Peyer's patch (tissue), 4 donors: ENCODE measurements around the gene ELP5. TPM values are rescaled to one million over a fixed set of nuclear protein-coding genes. Genes with fewer than 3 reads are reported as not detected.

Source experiments
- DNase-seq, 3 donors: peaks; one replicate each; pipeline ENCODE4 v3.0.0-alpha.2; 2017 to 2019
- H3K27ac ChIP-seq, 4 donors: fragments of 200-600 bp; sonication (generic); one replicate each; pipeline ENCODE4 v1.5.1; 2016 to 2019
- H3K27me3 ChIP-seq, 2 donors: fragments of 200-600 bp; sonication (generic); one replicate each; pipeline ENCODE4 v1.5.1; 2019
- H3K36me3 ChIP-seq, 3 donors: fragments of 200-600 bp; sonication (generic); one replicate each; pipeline ENCODE4 v1.5.1; 2016 to 2019
- H3K4me1 ChIP-seq, 4 donors: fragments of 200-600 bp; sonication (generic); one replicate each; pipeline ENCODE4 v1.5.1; 2016 to 2019
- H3K4me3 ChIP-seq, 4 donors: fragments of 200-600 bp; sonication (generic); 1 replicate in 3 of 4; 2 replicates in 1 of 4; pipeline ENCODE4 v1.5.1; 2016 to 2019; ENCODE audit warnings: mild to moderate bottlenecking in 1 of 4
- H3K9me3 ChIP-seq, 4 donors: fragments of 200-600 bp; sonication (generic); one replicate each; pipeline ENCODE4 v1.5.1; 2016 to 2019; ENCODE audit warnings: mild to moderate bottlenecking in 1 of 4
- POLR2A ChIP-seq, 2 donors: fragments of 450-650 bp; IDR thresholded peaks; one replicate each; pipeline ENCODE4 v1.5.1; 2017; ENCODE audit warnings: antibody characterized with exemption in 2 of 2, mild to moderate bottlenecking in 2 of 2, moderate library complexity in 2 of 2
- total RNA-seq, 4 donors: library from RNA; depleted of rRNA; stranded (reverse); fragments of >200 nt; gene quantifications; one replicate each; pipeline ENCODE4 v1.1.0, GENCODE V29; 2016
- TF ChIP-seq, protein P1 (sequence below), 6 experiments: fragments of 450-650 bp in 4 of 6; fragments of 200-600 bp in 2 of 6; sonication (generic) in 1 of 6; IDR thresholded peaks; one replicate each; pipeline ENCODE4 v1.5.1; 2017 to 2019; ENCODE audit warnings: antibody characterized with exemption in 6 of 6, mild to moderate bottlenecking in 3 of 6, moderate library complexity in 1 of 6

Gene ELP5
- total RNA-seq, 4 donors from 2014 or later: 15.1 to 75.1 (median 29.0) TPM

DNA sequence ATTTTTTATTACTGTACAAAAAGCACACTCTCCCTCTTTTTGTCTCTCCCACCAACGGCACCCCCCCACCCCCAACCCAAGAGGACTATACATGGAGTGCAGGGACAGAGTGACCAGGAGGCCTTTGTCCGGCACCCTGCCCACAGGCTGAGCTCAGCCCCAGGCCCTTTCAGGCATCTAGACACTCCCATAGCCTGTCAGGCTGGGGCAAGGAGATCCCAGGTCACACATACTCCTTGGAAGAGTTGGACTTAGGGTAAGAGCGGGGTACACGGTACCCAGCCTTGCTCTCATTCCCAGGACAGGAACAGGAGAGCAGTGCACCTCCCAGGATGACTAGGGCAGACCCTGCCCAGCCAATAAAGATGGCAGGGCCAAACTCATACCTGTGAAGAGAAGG lies 8.1 kb downstream of the ELP5 start:
- Histone ChIP-seq H3K9me3 (no peaks in the 10 kb centered on the region), H3K27me3 (peaks cover 0 to 10% of the 10 kb centered on the region in 2 donors), H3K27ac (peak overlapping the region in 3 of 4 donors; percentile 82 to 99 (median 99)), H3K36me3 (peaks cover 0 to 37% (median 0%) of the 10 kb centered on the region in 3 donors), H3K4me3 (peak overlapping the region in 3 of 4 donors; percentile 48 to 93 (median 79)), H3K4me1 (peaks cover 0 to 31% (median 14%) of the 10 kb centered on the region in 4 donors)
- TF ChIP-seq, protein P1, sequence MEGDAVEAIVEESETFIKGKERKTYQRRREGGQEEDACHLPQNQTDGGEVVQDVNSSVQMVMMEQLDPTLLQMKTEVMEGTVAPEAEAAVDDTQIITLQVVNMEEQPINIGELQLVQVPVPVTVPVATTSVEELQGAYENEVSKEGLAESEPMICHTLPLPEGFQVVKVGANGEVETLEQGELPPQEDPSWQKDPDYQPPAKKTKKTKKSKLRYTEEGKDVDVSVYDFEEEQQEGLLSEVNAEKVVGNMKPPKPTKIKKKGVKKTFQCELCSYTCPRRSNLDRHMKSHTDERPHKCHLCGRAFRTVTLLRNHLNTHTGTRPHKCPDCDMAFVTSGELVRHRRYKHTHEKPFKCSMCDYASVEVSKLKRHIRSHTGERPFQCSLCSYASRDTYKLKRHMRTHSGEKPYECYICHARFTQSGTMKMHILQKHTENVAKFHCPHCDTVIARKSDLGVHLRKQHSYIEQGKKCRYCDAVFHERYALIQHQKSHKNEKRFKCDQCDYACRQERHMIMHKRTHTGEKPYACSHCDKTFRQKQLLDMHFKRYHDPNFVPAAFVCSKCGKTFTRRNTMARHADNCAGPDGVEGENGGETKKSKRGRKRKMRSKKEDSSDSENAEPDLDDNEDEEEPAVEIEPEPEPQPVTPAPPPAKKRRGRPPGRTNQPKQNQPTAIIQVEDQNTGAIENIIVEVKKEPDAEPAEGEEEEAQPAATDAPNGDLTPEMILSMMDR (IDR thresholded peaks at IDR 0.05): no peak
- no peak for TF ChIP-seq POLR2A (IDR thresholded peaks at IDR 0.05)
- DNase-seq: no peak

GRCh38 chr17:7260651-7261378 lies 8.8 kb downstream of the ELP5 start:
- Histone ChIP-seq H3K9me3 (no peaks in the 10 kb centered on the region), H3K4me1 (peaks cover 0 to 31% (median 14%) of the 10 kb centered on the region in 4 donors), H3K4me3 (peak overlapping the region; percentile 48 to 93 (median 68)), H3K36me3 (peaks cover 0 to 32% (median 0%) of the 10 kb centered on the region in 3 donors), H3K27ac (peak overlapping the region; percentile 73 to 99 (median 90)), H3K27me3 (peaks cover 0 to 10% of the 10 kb centered on the region in 2 donors)
- peak; percentile 44 to 50 for TF ChIP-seq POLR2A (IDR thresholded peaks at IDR 0.05)
- TF ChIP-seq, protein P1 (IDR thresholded peaks at IDR 0.05): no peak
- DNase-seq: peak; percentile 59 to 87 (median 85)

DNA sequence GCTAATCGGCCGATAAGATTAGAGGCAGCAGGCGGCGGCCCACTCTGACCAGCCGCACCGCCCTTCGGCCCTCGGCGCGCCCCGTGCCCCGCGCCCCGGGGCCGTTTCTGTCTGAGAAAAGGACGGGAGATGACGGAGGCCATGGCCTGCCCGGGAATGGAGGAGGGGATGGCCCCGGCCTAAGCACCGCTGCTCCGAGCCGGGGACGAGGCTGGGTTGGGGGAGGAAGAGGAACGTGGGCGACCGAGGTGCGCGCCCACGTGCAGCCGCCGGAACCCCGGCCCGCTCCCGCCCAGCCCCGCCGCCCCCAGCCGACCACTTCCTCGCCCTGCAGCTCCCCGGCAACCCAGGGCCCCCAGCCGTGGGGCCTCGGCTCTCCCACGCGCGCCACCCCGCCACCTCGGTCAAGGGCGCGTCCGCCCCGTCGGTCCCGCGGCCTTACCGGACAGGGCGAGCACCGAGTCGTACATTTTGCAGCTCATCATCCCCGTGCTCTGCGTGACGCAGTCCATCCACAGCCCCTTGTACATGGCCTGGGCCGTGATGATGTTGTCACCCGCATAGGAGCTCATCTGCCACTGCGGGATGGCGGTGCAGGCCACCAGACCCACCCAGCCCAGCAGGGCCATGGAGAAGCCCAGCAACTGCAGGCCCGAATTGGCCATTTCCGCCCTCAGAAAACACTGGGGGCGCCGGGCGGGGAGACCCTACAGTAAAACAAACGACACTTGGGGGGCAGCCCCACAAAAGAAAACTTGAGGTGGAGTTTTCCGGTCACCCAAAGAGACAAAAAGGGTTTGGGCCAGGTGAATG lies 9.6 kb downstream of the ELP5 start:
- TF ChIP-seq, protein P1 (IDR thresholded peaks at IDR 0.05): no peak
- no peak for TF ChIP-seq POLR2A (IDR thresholded peaks at IDR 0.05)
- Histone ChIP-seq H3K27me3 (peaks cover 0 to 10% of the 10 kb centered on the region in 2 donors), H3K27ac (peak overlapping the region; percentile 73 to 99 (median 90)), H3K36me3 (peaks cover 0 to 24% (median 0%) of the 10 kb centered on the region in 3 donors), H3K9me3 (no peaks in the 10 kb centered on the region), H3K4me3 (peak overlapping the region; percentile 48 to 93 (median 68)), H3K4me1 (peaks cover 0 to 31% (median 14%) of the 10 kb centered on the region in 4 donors)
- DNase-seq: peak in 1 of 3 donors; percentile 64

GRCh38 chr17:7262192-7262934 lies 10.3 kb downstream of the ELP5 start, which contains the start of gene CLDN7:
TSS of gene CLDN7 (minus strand) at chr17:7262478. CDS start at chr17:7262043, 435 bp downstream.
- TF ChIP-seq, protein P1 (IDR thresholded peaks at IDR 0.05): peak in 3 of 6 experiments; percentile 32 to 51 (median 43)
- TF ChIP-seq POLR2A (IDR thresholded peaks at IDR 0.05): peak; percentile 98
- H3K4me1 ChIP-seq: peaks cover 0 to 27% (median 14%) of the 10 kb centered on the region in 4 donors
- peak within 1 kb of the TSS; percentile 73 to 99 (median 90) for H3K27ac ChIP-seq
- peaks cover 0 to 18% (median 0%) of the 10 kb centered on the region in 3 donors for H3K36me3 ChIP-seq
- H3K4me3 ChIP-seq: peak within 1 kb of the TSS; percentile 48 to 93 (median 68)
- no peaks in the 10 kb centered on the region for H3K9me3 ChIP-seq
- peak; percentile 30 to 96 (median 93) for DNase-seq
- peaks cover 0 to 10% of the 10 kb centered on the region in 2 donors for H3K27me3 ChIP-seq
